GM23338 (cell line): ENCODE data around the gene AQP3. TPM values are rescaled to one million over a fixed set of nuclear protein-coding genes. Genes with fewer than 3 reads are reported as not detected.

Experiments used
- ATAC-seq: fragments of 200-7000 bp; cut with Tn5 transposase; 3 replicates; pipeline ENCODE4 v1.9.1; 2020
- DNase-seq: peaks from one replicate; pipeline ENCODE4 v3.0.0-alpha.2; 2015; ENCODE audit warnings: low spot score
- H2AFZ ChIP-seq: fragments of 200-600 bp; sonication (generic); 2 replicates; pipeline ENCODE4 v1.8.0; 2016; ENCODE audit warnings: antibody characterized with exemption, mild to moderate bottlenecking, moderate library complexity
- H3F3A ChIP-seq: fragments of 200-600 bp; sonication (generic); replicated peaks from 2 replicates; pipeline ENCODE4 v1.8.0; 2017; ENCODE audit warnings: antibody characterized with exemption, mixed run types, low read depth
- H3K27ac ChIP-seq: fragments of 200-600 bp; sonication (generic); 2 replicates; pipeline ENCODE4 v1.6.1; 2016; ENCODE audit warnings: low read depth
- H3K27me3 ChIP-seq: fragments of 200-600 bp; sonication (generic); 2 replicates; pipeline ENCODE4 v1.8.0; 2016; ENCODE audit warnings: mild to moderate bottlenecking, mixed run types, moderate library complexity; ENCODE audit not compliant: insufficient read depth
- H3K36me3 ChIP-seq: fragments of 200-600 bp; sonication (generic); 2 replicates; pipeline ENCODE4 v1.8.0; 2016; ENCODE audit warnings: mild to moderate bottlenecking; ENCODE audit not compliant: insufficient read depth
- H3K4me1 ChIP-seq: fragments of 200-600 bp; sonication (generic); 2 replicates; pipeline ENCODE4 v1.8.0; 2016; ENCODE audit warnings: mild to moderate bottlenecking, moderate library complexity; ENCODE audit not compliant: insufficient read depth
- H3K4me2 ChIP-seq: fragments of 200-600 bp; sonication (generic); 2 replicates; pipeline ENCODE4 v1.7.1; 2017; ENCODE audit warnings: mixed run types
- H3K4me3 ChIP-seq: fragments of 200-600 bp; sonication (generic); 2 replicates; pipeline ENCODE4 v1.6.1; 2016; ENCODE audit warnings: mixed run types
- H3K79me2 ChIP-seq: fragments of 200-600 bp; sonication (generic); replicated peaks from 2 replicates; pipeline ENCODE4 v1.8.0; 2017; ENCODE audit warnings: mild to moderate bottlenecking; ENCODE audit not compliant: insufficient read depth
- H3K9me2 ChIP-seq: fragments of 200-600 bp; sonication (generic); 2 replicates; pipeline ENCODE4 v1.8.0; 2017; ENCODE audit not compliant: insufficient read depth
- H4K20me1 ChIP-seq: fragments of 200-600 bp; sonication (generic); replicated peaks from 2 replicates; pipeline ENCODE4 v1.8.0; 2017; ENCODE audit warnings: mild to moderate bottlenecking; ENCODE audit not compliant: insufficient read depth
- H3K27ac Mint-ChIP-seq: 2 replicates; pipeline ENCODE4 v1.8.0; 2020; ENCODE audit warnings: inconsistent platforms, mild to moderate bottlenecking, moderate library complexity, mixed read lengths
- H3K27me3 Mint-ChIP-seq: 3 replicates; pipeline ENCODE4 v1.8.0; 2022; ENCODE audit warnings: low read depth, mild to moderate bottlenecking, moderate library complexity, mixed read lengths, inconsistent platforms; ENCODE audit not compliant: insufficient read depth, poor library complexity
- H3K36me3 Mint-ChIP-seq: 3 replicates; pipeline ENCODE4 v1.8.0; 2021; ENCODE audit warnings: low read depth, mild to moderate bottlenecking, inconsistent platforms, moderate library complexity, mixed read lengths
- H3K4me1 Mint-ChIP-seq: 3 replicates; pipeline ENCODE4 v1.8.0; 2020; ENCODE audit warnings: mild to moderate bottlenecking, inconsistent platforms, mixed read lengths
- H3K4me3 Mint-ChIP-seq: 3 replicates; pipeline ENCODE4 v1.8.0; 2021; ENCODE audit warnings: moderate library complexity, mild to moderate bottlenecking, inconsistent platforms, mixed read lengths
- H3K9me3 Mint-ChIP-seq: 3 replicates; pipeline ENCODE4 v1.8.0; 2020; ENCODE audit warnings: moderate library complexity, mild to moderate bottlenecking, inconsistent platforms, mixed read lengths
- CREB1 ChIP-seq: fragments of 250-450 bp; sonication (Bioruptor Pico); IDR thresholded peaks from 2 replicates; pipeline ENCODE4 v1.5.0; 2020; ENCODE audit warnings: low read depth, mild to moderate bottlenecking, moderate library complexity
- EZH2 ChIP-seq: fragments of 200-600 bp; sonication (generic); IDR thresholded peaks from one replicate; pipeline ENCODE4 v1.8.0; 2017; ENCODE audit warnings: antibody characterized with exemption, mild to moderate bottlenecking, low read depth; ENCODE audit not compliant: unreplicated experiment
- EZH2phosphoT487 ChIP-seq: fragments of 200-600 bp; sonication (generic); IDR thresholded peaks from one replicate; pipeline ENCODE4 v1.8.1; 2018; ENCODE audit warnings: antibody characterized with exemption; ENCODE audit not compliant: unreplicated experiment
- JUNB ChIP-seq: IDR thresholded peaks from one replicate; pipeline ENCODE4 v1.6.1; 2016; ENCODE audit warnings: antibody characterized with exemption; ENCODE audit not compliant: unreplicated experiment
- NANOG ChIP-seq: IDR thresholded peaks from 2 replicates; pipeline ENCODE4 v1.6.1; 2016; ENCODE audit warnings: antibody characterized with exemption, borderline replicate concordance
- POLR2AphosphoS5 ChIP-seq: IDR thresholded peaks from 2 replicates; pipeline ENCODE4 v1.6.1; 2016; ENCODE audit warnings: antibody characterized with exemption, low read depth
- STAT1 ChIP-seq: IDR thresholded peaks from one replicate; pipeline ENCODE4 v1.6.1; 2016; ENCODE audit warnings: antibody characterized with exemption; ENCODE audit not compliant: unreplicated experiment
- ZNF114 ChIP-seq: fragments of 250-450 bp; sonication (Bioruptor Pico); IDR thresholded peaks from 2 replicates; pipeline ENCODE4 v1.5.0; 2020; ENCODE audit warnings: mild to moderate bottlenecking, moderate library complexity
- ZNF331 ChIP-seq: fragments of 250-450 bp; sonication (Bioruptor Pico); IDR thresholded peaks from 2 replicates; pipeline ENCODE4 v1.5.0; 2020; ENCODE audit warnings: low read depth, mild to moderate bottlenecking, moderate library complexity
- polyA plus RNA-seq: library from polyadenylated mRNA; unstranded; fragments of >200 nt; fragmentation: Nextera tagmentation; extraction: Ambion mirVana; gene quantifications from 2 replicates; pipeline ENCODE4 v1.2.1, GENCODE V29; 2016
- total RNA-seq: library from RNA; depleted of rRNA; stranded (reverse); fragments of >200 nt; shearing (Covaris generic); gene quantifications from 2 replicates; pipeline ENCODE4 v1.2.3, GENCODE V29; 2014
- TF ChIP-seq, protein P1 (sequence below): IDR thresholded peaks from 2 replicates; pipeline ENCODE4 v1.6.1; 2016; ENCODE audit warnings: antibody characterized with exemption
- TF ChIP-seq, protein P2 (sequence below), 2 experiments: fragments of 200-600 bp in 1 of 2; sonication (generic) in 1 of 2; conservative IDR thresholded peaks; 2 replicates each; pipeline versions ENCODE4 v1.5.1 to v1.6.1; 2016 to 2017; ENCODE audit warnings: antibody characterized with exemption in 2 of 2, low read depth in 2 of 2, mild to moderate bottlenecking in 2 of 2, moderate library complexity in 1 of 2
- TF ChIP-seq, protein P3 (sequence below): fragments of 250-450 bp; sonication (Bioruptor Pico); IDR thresholded peaks from 2 replicates; pipeline ENCODE4 v1.5.0; 2020; ENCODE audit warnings: mild to moderate bottlenecking, moderate library complexity

Gene AQP3
- total and polyA plus RNA-seq, 2 experiments from 2014 or later, result 1.4 to 3.5 TPM

- H3K4me1 Mint-ChIP-seq, result peaks cover 41% of the 10 kb centered on the region
- H3K4me3 Mint-ChIP-seq, result no peak overlapping the region
- ATAC-seq (no peak), DNase-seq (no peak)
- no peak for TF ChIP-seq EZH2phosphoT487
- no peak for TF ChIP-seq EZH2
- H3K27me3 Mint-ChIP-seq, result peaks cover 28% of the 10 kb centered on the region
- Histone ChIP-seq H3K27me3 (peaks cover 17% of the 10 kb centered on the region), H3K27ac (no peak overlapping the region), H3K9me2 (no peaks in the 10 kb centered on the region), H3F3A (0 out of 2 replicates have a peak, but pooled peaks cover 8% of the 10 kb centered on the region), H4K20me1 (no peaks in the 10 kb centered on the region), H3K36me3 (no peaks in the 10 kb centered on the region), H3K4me1 (peaks cover 21% of the 10 kb centered on the region), H3K4me3 (no peak overlapping the region), H2AFZ (no peak overlapping the region), H3K4me2 (no peak overlapping the region), H3K79me2 (no peaks in the 10 kb centered on the region)
- H3K36me3 Mint-ChIP-seq, result no peaks in the 10 kb centered on the region
- H3K27ac Mint-ChIP-seq, result no peak overlapping the region
- no peaks in the 10 kb centered on the region for H3K9me3 Mint-ChIP-seq
These were observed 4.3 kb downstream of the AQP3 start for GRCh38 chr9:33443047-33443446.

DNA sequence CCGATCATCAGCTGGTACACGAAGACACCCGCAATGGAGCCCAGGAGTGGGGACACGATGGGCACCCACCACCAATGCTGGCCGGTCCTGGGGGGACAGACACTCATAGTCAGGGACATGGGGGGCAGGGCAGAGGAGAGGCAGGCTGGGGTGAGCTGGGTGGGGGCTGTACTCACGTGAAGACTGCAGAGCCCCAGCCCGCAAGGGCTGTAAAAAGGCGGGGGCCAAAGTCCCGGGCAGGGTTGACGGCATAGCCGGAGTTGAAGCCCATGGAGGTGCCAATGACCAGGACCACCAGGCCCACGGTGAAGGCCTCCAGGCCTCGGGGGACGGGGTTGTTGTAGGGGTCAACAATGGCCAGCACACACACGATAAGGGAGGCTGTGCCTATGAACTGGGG is 5.3 kb downstream of the AQP3 start:
- no peak overlapping the region for H3K27ac ChIP-seq
- H3K27ac Mint-ChIP-seq, result no peak overlapping the region
- no peaks in the 10 kb centered on the region for H3K36me3 ChIP-seq
- H2AFZ ChIP-seq, result no peak overlapping the region
- ATAC-seq, result no peak
- H3F3A ChIP-seq, result 0 out of 2 replicates have a peak, but pooled peaks cover 8% of the 10 kb centered on the region
- no peaks in the 10 kb centered on the region for H3K36me3 Mint-ChIP-seq
- no peak overlapping the region for H3K4me3 Mint-ChIP-seq
- peaks cover 22% of the 10 kb centered on the region for H3K27me3 Mint-ChIP-seq
- peaks cover 36% of the 10 kb centered on the region for H3K4me1 Mint-ChIP-seq
- no peak overlapping the region for H3K4me2 ChIP-seq
- no peaks in the 10 kb centered on the region for H4K20me1 ChIP-seq
- H3K4me3 ChIP-seq, result no peak overlapping the region
- no peak for DNase-seq
- H3K4me1 ChIP-seq, result peaks cover 17% of the 10 kb centered on the region
- H3K79me2 ChIP-seq, result no peaks in the 10 kb centered on the region
- H3K9me3 Mint-ChIP-seq, result no peaks in the 10 kb centered on the region
- H3K27me3 ChIP-seq, result peaks cover 12% of the 10 kb centered on the region
- H3K9me2 ChIP-seq, result no peaks in the 10 kb centered on the region
- TF ChIP-seq EZH2 (no peak), POLR2AphosphoS5 (no peak), JUNB (no peak), CREB1 (CRISPR knock-in tag) (no peak), EZH2phosphoT487 (no peak), ZNF331 (CRISPR knock-in tag) (no peak), NANOG (no peak), ZNF114 (CRISPR knock-in tag) (no peak), STAT1 (no peak)
- TF ChIP-seq, protein P1, sequence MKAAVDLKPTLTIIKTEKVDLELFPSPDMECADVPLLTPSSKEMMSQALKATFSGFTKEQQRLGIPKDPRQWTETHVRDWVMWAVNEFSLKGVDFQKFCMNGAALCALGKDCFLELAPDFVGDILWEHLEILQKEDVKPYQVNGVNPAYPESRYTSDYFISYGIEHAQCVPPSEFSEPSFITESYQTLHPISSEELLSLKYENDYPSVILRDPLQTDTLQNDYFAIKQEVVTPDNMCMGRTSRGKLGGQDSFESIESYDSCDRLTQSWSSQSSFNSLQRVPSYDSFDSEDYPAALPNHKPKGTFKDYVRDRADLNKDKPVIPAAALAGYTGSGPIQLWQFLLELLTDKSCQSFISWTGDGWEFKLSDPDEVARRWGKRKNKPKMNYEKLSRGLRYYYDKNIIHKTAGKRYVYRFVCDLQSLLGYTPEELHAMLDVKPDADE, result no peak
- TF ChIP-seq, protein P2, sequence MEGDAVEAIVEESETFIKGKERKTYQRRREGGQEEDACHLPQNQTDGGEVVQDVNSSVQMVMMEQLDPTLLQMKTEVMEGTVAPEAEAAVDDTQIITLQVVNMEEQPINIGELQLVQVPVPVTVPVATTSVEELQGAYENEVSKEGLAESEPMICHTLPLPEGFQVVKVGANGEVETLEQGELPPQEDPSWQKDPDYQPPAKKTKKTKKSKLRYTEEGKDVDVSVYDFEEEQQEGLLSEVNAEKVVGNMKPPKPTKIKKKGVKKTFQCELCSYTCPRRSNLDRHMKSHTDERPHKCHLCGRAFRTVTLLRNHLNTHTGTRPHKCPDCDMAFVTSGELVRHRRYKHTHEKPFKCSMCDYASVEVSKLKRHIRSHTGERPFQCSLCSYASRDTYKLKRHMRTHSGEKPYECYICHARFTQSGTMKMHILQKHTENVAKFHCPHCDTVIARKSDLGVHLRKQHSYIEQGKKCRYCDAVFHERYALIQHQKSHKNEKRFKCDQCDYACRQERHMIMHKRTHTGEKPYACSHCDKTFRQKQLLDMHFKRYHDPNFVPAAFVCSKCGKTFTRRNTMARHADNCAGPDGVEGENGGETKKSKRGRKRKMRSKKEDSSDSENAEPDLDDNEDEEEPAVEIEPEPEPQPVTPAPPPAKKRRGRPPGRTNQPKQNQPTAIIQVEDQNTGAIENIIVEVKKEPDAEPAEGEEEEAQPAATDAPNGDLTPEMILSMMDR (conservative IDR thresholded peaks at IDR 0.05; ENCODE audit: low read depth in 2 of 2), result no peak
- TF ChIP-seq, protein P3, sequence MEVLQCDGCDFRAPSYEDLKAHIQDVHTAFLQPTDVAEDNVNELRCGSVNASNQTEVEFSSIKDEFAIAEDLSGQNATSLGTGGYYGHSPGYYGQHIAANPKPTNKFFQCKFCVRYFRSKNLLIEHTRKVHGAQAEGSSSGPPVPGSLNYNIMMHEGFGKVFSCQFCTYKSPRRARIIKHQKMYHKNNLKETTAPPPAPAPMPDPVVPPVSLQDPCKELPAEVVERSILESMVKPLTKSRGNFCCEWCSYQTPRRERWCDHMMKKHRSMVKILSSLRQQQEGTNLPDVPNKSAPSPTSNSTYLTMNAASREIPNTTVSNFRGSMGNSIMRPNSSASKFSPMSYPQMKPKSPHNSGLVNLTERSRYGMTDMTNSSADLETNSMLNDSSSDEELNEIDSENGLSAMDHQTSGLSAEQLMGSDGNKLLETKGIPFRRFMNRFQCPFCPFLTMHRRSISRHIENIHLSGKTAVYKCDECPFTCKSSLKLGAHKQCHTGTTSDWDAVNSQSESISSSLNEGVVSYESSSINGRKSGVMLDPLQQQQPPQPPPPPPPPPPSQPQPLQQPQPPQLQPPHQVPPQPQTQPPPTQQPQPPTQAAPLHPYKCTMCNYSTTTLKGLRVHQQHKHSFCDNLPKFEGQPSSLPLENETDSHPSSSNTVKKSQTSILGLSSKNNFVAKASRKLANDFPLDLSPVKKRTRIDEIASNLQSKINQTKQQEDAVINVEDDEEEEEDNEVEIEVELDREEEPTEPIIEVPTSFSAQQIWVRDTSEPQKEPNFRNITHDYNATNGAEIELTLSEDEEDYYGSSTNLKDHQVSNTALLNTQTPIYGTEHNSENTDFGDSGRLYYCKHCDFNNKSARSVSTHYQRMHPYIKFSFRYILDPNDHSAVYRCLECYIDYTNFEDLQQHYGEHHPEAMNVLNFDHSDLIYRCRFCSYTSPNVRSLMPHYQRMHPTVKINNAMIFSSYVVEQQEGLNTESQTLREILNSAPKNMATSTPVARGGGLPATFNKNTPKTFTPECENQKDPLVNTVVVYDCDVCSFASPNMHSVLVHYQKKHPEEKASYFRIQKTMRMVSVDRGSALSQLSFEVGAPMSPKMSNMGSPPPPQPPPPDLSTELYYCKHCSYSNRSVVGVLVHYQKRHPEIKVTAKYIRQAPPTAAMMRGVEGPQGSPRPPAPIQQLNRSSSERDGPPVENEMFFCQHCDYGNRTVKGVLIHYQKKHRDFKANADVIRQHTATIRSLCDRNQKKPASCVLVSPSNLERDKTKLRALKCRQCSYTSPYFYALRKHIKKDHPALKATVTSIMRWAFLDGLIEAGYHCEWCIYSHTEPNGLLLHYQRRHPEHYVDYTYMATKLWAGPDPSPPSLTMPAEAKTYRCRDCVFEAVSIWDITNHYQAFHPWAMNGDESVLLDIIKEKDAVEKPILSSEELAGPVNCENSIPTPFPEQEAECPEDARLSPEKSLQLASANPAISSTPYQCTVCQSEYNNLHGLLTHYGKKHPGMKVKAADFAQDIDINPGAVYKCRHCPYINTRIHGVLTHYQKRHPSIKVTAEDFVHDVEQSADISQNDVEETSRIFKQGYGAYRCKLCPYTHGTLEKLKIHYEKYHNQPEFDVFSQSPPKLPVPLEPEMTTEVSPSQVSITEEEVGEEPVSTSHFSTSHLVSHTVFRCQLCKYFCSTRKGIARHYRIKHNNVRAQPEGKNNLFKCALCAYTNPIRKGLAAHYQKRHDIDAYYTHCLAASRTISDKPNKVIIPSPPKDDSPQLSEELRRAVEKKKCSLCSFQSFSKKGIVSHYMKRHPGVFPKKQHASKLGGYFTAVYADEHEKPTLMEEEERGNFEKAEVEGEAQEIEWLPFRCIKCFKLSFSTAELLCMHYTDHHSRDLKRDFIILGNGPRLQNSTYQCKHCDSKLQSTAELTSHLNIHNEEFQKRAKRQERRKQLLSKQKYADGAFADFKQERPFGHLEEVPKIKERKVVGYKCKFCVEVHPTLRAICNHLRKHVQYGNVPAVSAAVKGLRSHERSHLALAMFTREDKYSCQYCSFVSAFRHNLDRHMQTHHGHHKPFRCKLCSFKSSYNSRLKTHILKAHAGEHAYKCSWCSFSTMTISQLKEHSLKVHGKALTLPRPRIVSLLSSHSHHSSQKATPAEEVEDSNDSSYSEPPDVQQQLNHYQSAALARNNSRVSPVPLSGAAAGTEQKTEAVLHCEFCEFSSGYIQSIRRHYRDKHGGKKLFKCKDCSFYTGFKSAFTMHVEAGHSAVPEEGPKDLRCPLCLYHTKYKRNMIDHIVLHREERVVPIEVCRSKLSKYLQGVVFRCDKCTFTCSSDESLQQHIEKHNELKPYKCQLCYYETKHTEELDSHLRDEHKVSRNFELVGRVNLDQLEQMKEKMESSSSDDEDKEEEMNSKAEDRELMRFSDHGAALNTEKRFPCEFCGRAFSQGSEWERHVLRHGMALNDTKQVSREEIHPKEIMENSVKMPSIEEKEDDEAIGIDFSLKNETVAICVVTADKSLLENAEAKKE (CRISPR knock-in tag), result no peak
